ENCODE data around the gene TP63.

- no peak for TF ChIP-seq CTCF (IDR thresholded peaks at IDR 0.05)
- no peak for TF ChIP-seq POLR2A (IDR thresholded peaks at IDR 0.05)
Observed at GRCh38 chr3:189622629-189623028, 8.6 kb upstream of the TP63 start.
